DND-41 (cell line): ENCODE measurements around the gene RAB44.

ENCODE experiments used
- ATAC-seq: fragments of 200-7000 bp; cut with Tn5 transposase; 3 replicates; pipeline ENCODE4 v1.9.1; 2021; ENCODE audit warnings: low read depth; ENCODE audit not compliant: insufficient read depth
- DNase-seq: peaks from one replicate; pipeline ENCODE4 v3.0.0-alpha.2; 2020
- H2AFZ ChIP-seq: 2 replicates; pipeline ENCODE4 v1.6.0; 2012; ENCODE audit warnings: low read depth, low read length
- H3K27ac ChIP-seq: 2 replicates; pipeline ENCODE4 v1.5.1; 2012; ENCODE audit warnings: low read length, inconsistent platforms
- H3K27me3 ChIP-seq: fragments of 200-600 bp; sonication (generic); 2 replicates; pipeline ENCODE4 v1.6.0; 2012; ENCODE audit warnings: low read length, mild to moderate bottlenecking, inconsistent platforms; ENCODE audit not compliant: insufficient read depth, poor library complexity
- H3K36me3 ChIP-seq: 2 replicates; pipeline ENCODE4 v1.5.1; 2012; ENCODE audit warnings: low read length, inconsistent platforms; ENCODE audit not compliant: insufficient read depth
- H3K4me1 ChIP-seq: 2 replicates; pipeline ENCODE4 v1.5.1; 2012; ENCODE audit warnings: mild to moderate bottlenecking, low read length; ENCODE audit not compliant: insufficient read depth
- H3K4me2 ChIP-seq: 2 replicates; pipeline ENCODE4 v1.6.0; 2012; ENCODE audit warnings: mild to moderate bottlenecking, moderate library complexity, low read length, inconsistent platforms; ENCODE audit not compliant: insufficient read depth
- H3K4me3 ChIP-seq, 2 experiments: fragments of 200-600 bp in 1 of 2; shearing (Covaris generic) in 1 of 2; 2 replicates each; pipeline ENCODE4 v1.5.1; 2012 to 2016; ENCODE audit warnings: inconsistent platforms in 2 of 2, low read length in 2 of 2, mild to moderate bottlenecking in 2 of 2, low read depth in 1 of 2, moderate library complexity in 1 of 2
- H3K79me2 ChIP-seq: 2 replicates; pipeline ENCODE4 v1.6.0; 2012; ENCODE audit warnings: low read length, inconsistent platforms; ENCODE audit not compliant: insufficient read depth
- H3K9ac ChIP-seq: 2 replicates; pipeline ENCODE4 v1.6.0; 2012; ENCODE audit warnings: low read depth, mild to moderate bottlenecking, inconsistent platforms, low read length, moderate library complexity
- H3K9me3 ChIP-seq: 2 replicates; pipeline ENCODE4 v1.5.1; 2012; ENCODE audit warnings: low read length, moderate library complexity, mild to moderate bottlenecking, inconsistent platforms; ENCODE audit not compliant: insufficient read depth, severe bottlenecking
- H4K20me1 ChIP-seq: 2 replicates; pipeline ENCODE4 v1.6.0; 2012; ENCODE audit warnings: low read length; ENCODE audit not compliant: insufficient read depth
- CTCF ChIP-seq: IDR thresholded peaks from 2 replicates; pipeline ENCODE4 v1.5.1; 2012; ENCODE audit warnings: borderline replicate concordance, low read length, moderate library complexity, mild to moderate bottlenecking; ENCODE audit not compliant: poor library complexity, severe bottlenecking; ENCODE audit errors: extremely low read depth
- EZH2 ChIP-seq: IDR thresholded peaks from 3 replicates; pipeline ENCODE4 v1.6.1; 2012; ENCODE audit warnings: borderline replicate concordance, low read depth, mild to moderate bottlenecking, moderate library complexity, low read length, inconsistent platforms; ENCODE audit not compliant: severe bottlenecking

RAB44 gene

GRCh38 chr6:36752886-36753506 is 55.4 kb downstream of the RAB44 start:
- TF ChIP-seq EZH2 = no peak
- no peak overlapping the region for H3K27ac ChIP-seq
- no peaks in the 10 kb centered on the region for H4K20me1 ChIP-seq
- ATAC-seq (no peak), DNase-seq (no peak)
- H3K27me3 ChIP-seq = no peaks in the 10 kb centered on the region
- H3K4me3 ChIP-seq = no peak overlapping the region
- no peak overlapping the region for H2AFZ ChIP-seq
- H3K9me3 ChIP-seq = no peaks in the 10 kb centered on the region
- no peaks in the 10 kb centered on the region for H3K4me1 ChIP-seq
- H3K9ac ChIP-seq = no peak overlapping the region
- H3K4me2 ChIP-seq = no peak overlapping the region
- no peaks in the 10 kb centered on the region for H3K79me2 ChIP-seq
- H3K36me3 ChIP-seq = no peaks in the 10 kb centered on the region

- Histone ChIP-seq H3K9me3 (no peaks in the 10 kb centered on the region), H4K20me1 (no peaks in the 10 kb centered on the region), H3K79me2 (no peaks in the 10 kb centered on the region), H2AFZ (no peak overlapping the region), H3K27me3 (no peaks in the 10 kb centered on the region), H3K4me1 (peaks cover 1% of the 10 kb centered on the region; the same call in 1 of the 2 replicates), H3K4me2 (no peak overlapping the region), H3K9ac (no peak overlapping the region), H3K4me3 (no peak overlapping the region), H3K36me3 (no peaks in the 10 kb centered on the region), H3K27ac (no peak overlapping the region)
- no peak for TF ChIP-seq EZH2
- no peak for DNase-seq
- no peak for ATAC-seq
These were observed 56.2 kb downstream of the RAB44 start for GRCh38 chr6:36753671-36754405.

- Histone ChIP-seq H3K27me3 (no peaks in the 10 kb centered on the region), H4K20me1 (no peaks in the 10 kb centered on the region), H3K27ac (no peak overlapping the region), H3K4me1 (peaks cover 8% of the 10 kb centered on the region; the same call in 1 of the 2 replicates), H3K9me3 (no peaks in the 10 kb centered on the region), H3K79me2 (no peaks in the 10 kb centered on the region), H3K9ac (no peak overlapping the region), H3K36me3 (no peaks in the 10 kb centered on the region), H2AFZ (no peak overlapping the region), H3K4me3 (no peak overlapping the region), H3K4me2 (no peak overlapping the region)
- TF ChIP-seq CTCF (no peak), EZH2 (no peak)
- ATAC-seq (no peak), DNase-seq (no peak)
These were observed 57.2 kb downstream of the RAB44 start for GRCh38 chr6:36754582-36755434.

GRCh38 chr6:36755435-36756348 is 58.1 kb downstream of the RAB44 start:
- Histone ChIP-seq H3K36me3 (no peaks in the 10 kb centered on the region), H3K27ac (no peak overlapping the region), H3K4me1 (peaks cover 8% of the 10 kb centered on the region; the same call in 1 of the 2 replicates), H3K79me2 (no peaks in the 10 kb centered on the region), H2AFZ (no peak overlapping the region), H3K4me2 (no peak overlapping the region), H3K9ac (no peak overlapping the region), H4K20me1 (no peaks in the 10 kb centered on the region), H3K4me3 (no peak overlapping the region), H3K27me3 (no peaks in the 10 kb centered on the region), H3K9me3 (no peaks in the 10 kb centered on the region)
- TF ChIP-seq CTCF (no peak), EZH2 (no peak)
- 0 out of 3 replicates have a peak, but pooled peaks have one; percentile 17 for ATAC-seq
- DNase-seq = no peak
